GM19397 (cell line): ENCODE results near the gene UBAC1.
A peak's percentile ranks its signal among the peaks of the same experiment; 100 is the strongest.

Source experiments
- ATAC-seq: cut with Tn5 transposase; IDR thresholded peaks from one replicate; pipeline ENCODE4 v1.9.1; 2021; ENCODE audit warnings: mild to moderate bottlenecking, moderate library complexity; ENCODE audit not compliant: unreplicated experiment

Gene UBAC1

DNA sequence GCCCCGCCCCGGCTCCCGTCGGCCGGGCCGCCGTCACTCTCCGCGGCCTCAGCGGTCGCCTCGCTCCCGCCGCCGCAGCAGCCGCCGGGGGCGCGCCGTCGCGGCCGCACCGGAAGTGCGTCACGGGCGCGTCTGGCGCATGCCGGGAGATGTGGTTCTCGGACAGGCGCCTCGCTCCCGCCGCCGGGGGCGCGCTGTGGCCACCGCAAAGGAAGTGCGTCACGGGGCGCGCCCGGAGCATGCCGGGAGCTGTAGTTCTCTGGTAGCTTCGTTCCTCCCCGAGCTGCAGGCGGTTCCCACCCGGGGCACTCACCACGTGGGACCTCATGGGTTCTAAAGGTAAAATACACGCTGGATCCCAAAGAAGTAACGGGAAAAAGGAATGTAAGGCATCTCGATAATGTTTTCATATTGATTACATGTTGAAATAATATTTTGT lies at the start of gene UBAC1:
Gene UBAC1 (minus strand): TSS at position 97 of the 439 bp plus-strand sequence. CDS start 211 bp downstream, outside the sequence.
- ATAC-seq: peak; percentile 87

- no peak for ATAC-seq
These were observed 49.6 kb upstream of the UBAC1 start for GRCh38 chr9:136010615-136011361.

DNA sequence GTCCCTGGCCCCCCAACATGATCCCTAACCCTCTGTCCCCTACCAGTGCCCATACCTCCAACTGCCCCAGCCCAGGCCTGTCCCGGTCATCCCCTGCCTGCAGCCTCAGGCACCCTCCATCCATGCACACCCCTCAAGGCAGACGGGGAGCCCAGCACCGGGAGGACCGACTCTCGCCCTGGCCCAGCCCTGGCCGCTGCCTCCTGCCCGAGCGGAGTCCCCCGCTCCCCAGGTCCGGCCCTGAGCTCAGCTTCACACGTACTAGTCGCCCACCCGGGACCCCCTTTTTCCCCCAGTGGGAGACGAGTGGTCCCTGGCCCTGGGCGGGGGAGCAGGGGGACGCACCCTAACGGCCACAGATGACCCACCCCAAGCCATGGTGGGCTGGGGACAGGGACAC lies 49.0 kb upstream of the UBAC1 start:
- no peak for ATAC-seq

DNA sequence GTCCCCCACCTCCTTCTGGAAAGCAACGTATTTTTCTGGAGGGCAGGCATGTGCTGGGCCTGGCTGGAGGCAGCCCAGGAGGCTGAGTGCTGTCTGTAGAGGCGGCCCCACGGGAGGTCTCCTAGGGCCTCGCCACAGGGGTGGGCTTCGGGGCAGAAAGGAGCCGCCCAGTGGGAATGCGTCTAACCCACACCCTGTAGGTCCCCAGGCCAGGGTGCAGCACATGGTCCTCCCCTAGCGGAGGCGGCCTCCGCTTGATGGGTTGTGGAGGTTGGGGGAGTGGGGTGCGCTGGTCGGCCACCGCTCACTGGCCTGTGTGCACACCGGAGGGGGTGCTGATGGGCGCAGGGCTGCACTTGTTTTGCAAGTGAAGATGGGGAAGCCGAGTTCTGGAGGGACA lies 48.3 kb upstream of the UBAC1 start:
- ATAC-seq: no peak

DNA sequence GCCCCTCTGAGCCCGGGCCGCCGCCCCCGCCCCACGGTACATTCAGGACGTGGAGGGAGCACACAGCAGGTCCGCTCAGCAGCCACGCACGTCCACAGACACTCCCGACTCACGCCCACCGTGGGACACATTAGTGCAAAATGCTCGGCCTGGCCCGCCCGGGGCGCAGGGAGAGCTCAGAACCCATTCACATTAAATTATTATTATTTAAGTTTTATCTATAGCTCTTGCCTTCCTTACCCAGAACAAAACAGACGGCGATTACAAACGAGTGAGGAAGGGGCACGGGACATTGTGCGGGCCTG lies 47.5 kb upstream of the UBAC1 start:
- ATAC-seq: no peak

- no peak for ATAC-seq
These were observed 46.9 kb upstream of the UBAC1 start for GRCh38 chr9:136007934-136008692.

GRCh38 chr9:136007276-136007933 lies 46.2 kb upstream of the UBAC1 start:
- ATAC-seq: no peak

GRCh38 chr9:136006169-136006568 lies 45.0 kb upstream of the UBAC1 start:
- no peak for ATAC-seq

DNA sequence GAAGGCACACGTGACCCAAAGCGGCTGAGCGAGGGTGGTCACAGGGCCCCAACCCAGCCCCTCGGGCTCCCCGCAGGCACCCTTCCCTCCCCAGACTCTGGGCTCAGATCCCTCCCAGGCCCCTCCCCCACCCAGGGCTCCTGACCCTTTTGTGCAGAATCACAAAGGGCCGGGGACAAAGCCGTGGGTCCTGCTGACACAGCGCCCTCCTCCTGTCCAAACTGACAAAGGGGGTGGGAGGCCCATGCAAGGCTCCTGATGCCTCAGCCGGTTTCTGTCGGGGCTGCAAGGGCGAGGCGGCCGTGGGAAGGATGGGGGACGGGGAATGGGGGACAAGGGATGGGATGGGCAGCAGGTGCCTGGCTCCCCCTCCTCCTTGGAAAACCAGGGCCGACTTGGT lies 43.5 kb upstream of the UBAC1 start:
- ATAC-seq: no peak

DNA sequence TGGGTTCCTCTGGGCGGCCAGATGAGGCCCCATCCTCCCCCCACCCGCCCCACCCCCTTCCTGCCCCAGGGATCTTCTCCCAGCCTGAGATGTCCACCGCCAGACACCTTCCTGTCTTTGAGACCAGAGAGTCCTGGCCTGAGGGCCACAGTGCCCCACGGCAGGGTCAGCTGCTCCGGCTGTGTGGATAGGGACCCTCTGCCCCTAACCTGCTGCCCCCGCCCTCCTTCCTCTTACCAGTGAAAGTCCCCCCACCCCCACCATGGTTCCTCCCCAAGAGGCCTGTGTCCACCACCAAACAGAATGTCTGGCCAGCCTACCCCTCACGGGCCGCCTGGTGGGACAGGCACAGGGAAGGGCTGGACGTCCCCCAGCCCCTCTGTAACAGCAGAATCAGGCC lies 43.0 kb upstream of the UBAC1 start:
- no peak for ATAC-seq

- ATAC-seq: no peak
These were observed 42.4 kb upstream of the UBAC1 start for GRCh38 chr9:136003411-136004218.

- ATAC-seq: no peak
These were observed 41.7 kb upstream of the UBAC1 start for GRCh38 chr9:136002881-136003280.

GRCh38 chr9:136002215-136002614 lies 41.0 kb upstream of the UBAC1 start:
- ATAC-seq: no peak

DNA sequence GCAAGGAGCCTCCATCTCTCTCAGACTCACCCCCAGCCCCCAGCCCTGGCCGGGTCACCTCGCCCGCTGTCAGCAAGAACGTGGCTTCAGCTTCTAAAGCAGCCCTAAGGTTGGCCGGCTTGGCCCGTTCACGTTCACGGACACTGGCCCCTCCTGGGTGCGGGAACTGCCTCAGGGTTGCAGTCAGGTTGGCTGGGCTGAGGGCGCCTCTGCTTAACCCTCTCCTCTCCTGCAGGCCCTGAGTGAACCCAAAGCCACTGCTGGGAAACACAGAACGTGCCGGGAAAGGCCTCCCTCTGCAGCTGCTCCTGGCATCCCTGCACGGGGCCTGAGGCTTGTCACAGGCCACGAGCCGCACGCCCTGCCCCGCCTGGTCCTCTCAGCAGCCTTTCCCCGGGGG lies 40.1 kb upstream of the UBAC1 start:
- ATAC-seq: no peak

DNA sequence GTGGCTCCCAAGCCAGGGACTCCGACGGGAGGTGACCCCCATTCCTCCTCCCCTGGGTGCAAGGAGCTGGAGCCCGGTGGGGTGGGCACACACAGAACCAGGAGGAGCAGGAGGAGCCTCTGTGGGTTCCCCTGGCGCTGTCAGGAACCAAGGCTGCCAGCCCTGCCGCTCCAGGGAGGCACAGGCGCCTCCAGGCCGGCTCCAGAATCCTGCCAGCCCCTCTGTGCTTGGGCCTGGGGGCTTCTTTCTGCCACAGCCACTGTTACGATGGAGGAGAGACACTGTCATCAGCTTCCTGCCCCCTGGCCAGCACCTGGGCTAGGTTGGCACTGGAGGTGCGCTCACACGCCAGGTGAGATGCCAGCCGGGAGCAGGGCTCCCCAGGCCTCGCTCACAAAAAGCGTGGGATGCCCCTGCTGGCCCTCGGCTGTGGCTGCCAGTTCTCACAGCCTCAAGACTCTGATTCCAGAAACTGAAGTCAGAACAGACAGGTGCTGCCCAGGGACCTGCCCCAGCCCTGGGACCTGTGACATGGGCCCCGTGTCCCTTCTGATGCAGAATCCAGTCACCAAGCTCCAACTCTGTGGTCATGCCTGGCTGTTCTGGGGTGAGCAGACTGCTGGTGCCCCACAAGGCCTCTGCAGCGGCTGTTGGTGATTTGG lies 37.4 kb upstream of the UBAC1 start:
- ATAC-seq: no peak

DNA sequence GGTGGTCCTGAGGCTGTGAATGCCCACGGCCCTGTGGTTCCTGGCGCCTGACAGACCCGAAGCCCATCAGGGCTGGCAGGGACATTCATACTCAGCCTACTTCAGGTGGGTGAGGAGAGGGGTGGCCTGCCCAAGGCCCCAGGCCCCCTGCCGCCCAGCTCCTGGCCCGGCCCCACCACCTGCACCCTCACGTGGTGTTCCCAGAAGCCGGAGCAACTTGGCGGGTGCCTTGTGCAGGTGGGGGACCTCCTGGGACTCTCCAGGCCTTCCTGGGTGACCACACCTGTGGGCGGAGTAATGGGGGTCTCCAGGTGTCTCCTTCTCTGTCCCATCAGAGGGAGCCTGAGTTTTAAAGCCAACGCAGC lies 36.8 kb upstream of the UBAC1 start:
- ATAC-seq: no peak

DNA sequence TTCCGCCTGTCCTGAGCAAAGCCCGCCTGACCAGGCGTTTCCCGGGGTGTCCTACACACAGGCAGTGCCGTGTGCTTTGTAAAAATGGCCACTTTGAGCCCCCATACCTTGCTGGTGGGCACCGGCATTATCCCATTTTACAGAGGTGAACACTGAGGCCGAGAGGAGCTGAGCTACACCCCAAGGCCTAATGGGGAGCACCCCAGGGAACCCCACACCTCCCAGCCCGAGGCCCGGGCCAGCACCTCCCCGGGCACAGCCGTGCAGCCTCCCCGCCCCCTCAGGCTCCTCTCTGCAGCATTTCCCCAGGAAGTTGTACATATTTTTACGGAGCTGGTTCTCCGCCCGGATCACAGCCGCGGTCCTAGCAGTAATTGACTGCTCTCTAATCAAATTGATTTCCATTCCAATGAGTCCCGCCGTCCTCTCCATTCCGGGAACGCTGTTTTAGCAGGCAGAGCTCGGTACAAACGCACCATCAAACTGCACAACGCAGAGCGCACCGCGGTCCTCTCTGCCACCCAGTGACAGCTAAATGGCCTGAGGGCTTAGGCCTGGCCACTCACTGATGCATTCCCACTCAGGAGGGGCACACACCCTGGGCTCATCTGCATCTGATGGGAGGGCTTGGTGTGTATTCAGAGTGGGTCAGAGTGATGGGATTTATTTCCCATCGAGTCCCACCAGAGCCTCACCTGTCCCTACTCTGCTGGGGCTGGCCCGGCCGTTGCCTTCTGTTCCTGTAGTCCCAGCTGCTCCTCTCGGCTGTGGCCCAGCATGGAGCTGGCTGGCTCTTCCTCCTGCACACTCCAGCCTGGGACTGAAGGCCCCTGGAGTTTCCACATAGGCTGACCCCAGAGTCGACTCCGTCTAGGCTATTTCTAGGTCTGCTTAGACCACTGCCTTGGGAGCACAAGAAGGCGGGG lies 36.2 kb upstream of the UBAC1 start:
- ATAC-seq: no peak

DNA sequence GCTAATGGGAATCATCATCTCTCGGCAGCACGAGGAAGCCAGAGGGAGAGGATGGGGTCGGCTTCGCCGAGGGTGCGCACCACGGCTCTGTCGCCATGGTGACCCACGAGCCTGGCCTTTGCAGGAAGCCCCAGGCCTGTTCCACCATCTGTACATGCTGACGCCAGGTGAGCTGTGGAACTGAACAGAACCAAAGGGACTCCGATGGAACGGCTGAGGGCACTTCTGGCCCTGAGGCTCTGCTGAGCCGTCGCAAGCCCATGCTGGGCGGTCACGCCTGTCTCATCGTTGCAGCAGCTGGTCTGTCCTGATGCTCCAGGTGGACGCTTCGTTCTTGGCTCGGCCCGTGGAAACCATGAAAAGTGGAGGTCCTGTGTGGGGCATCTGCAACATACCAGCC lies 34.6 kb upstream of the UBAC1 start:
- ATAC-seq: no peak

GRCh38 chr9:135994501-135995192 lies 33.5 kb upstream of the UBAC1 start:
- no peak for ATAC-seq
